HG03571 (cell line): ENCODE results near the gene SGSM1.

Experiments used
- ATAC-seq: cut with Tn5 transposase; IDR thresholded peaks from one replicate; pipeline ENCODE4 v1.9.1; 2021; ENCODE audit not compliant: unreplicated experiment

Gene SGSM1

DNA sequence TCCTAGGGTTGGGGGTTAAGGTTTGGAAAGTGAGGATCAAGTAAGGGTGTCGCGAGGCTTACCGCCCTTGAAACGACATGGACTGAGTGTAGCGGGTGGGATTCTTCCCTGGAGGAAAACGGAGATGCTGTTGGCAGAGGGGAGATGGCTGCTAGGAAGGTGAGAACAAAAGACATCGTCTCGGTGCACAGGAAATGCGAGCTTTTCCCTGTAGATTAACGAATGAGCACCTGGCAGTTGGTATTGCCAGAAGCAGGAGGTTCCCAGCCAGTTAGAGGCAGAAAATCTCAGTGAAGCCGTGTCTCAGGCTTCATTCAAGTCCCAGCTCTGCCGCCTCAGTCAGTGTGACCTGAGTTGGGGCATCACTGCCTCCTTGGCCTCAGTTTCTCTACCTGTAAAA, 141.9 kb downstream of the SGSM1 start:
- no peak for ATAC-seq

DNA sequence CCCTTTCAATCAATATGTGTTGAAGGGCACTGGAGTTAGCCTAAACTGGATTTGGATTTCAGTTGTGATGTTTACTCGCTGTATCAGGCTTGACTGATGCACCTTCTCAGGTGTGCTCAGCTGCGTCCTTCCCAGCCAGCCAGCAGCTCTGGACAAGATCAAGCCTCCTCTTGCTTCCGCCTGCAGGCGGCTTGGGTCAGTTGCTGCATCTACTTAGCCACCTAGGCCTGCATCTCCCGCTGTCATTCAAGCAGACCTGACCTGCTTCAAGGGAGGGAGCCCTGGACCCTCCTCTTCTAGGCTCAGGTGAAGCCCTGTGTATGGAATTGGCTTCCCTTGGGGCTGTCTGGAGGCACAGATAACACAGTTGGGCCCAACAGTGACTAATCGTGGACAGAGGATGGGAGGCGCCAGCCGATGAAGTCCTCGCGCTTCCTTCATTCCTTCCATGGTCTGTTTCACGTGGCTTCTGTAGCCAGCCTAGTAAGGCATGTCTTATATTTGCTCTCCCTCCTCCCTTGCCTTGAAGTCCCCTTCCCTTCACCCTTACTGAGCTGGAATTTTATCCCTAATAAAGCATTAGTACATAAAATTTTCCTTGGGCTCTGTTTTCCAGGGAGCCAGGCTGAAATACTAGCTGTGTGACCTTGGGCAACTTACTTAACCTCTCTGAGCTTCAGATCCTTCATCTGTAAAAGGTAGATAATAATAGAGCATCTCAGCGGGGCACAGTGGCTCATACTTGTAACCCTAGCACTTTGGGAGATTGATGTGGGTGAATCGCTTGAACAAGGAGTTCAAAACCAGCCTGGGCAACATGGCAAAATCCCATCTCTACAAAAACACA, 142.6 kb downstream of the SGSM1 start:
- ATAC-seq: no peak

- ATAC-seq: no peak
These were observed 144.4 kb downstream of the SGSM1 start for GRCh38 chr22:24950272-24950902.

DNA sequence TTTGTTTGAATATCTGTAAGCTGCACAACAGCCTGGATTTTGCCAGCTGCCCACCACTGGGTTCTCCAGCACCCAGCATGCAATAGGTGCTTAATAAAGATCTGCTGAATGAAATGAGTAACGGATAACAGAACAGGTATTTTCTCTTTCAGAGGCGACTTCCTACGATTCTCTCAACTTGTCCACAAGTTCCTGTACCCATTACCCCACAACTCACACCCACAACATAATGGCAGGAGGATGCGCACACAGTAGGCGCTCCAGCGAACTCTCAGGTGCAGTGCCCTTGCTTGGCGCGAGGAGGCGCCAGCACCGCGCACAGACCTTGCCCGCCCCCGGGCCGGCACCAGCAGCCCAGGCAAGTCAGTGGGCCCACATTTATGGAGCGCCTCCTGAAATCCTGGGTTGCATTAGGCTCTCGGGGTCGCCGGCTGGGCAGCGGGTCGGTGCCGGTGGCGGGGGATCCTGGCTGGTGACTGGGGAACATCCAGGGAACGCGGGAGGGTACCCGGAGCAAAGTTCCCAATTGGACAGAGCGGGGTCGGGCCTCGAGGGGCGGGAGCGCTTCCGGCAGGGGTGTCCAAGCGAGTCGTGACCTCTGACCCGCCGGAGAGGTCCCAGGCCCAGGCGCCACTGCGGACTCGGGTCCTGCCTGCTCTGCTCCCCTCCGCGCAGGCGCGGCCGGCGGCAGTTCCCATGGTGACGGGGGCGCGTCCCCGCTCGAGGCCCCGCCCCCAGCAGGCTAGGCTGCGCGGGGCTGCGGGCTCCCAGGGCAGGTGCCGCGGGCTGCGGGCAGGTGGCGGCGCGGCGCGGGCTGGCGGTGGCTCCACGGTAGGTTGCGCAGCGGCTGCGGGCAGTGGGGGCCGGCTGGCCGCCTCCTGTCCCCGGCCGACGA, 146.2 kb downstream of the SGSM1 start, which contains the start of gene KIAA1671:
Gene KIAA1671, plus strand, starts transcription at position 775 of the 895 bp plus-strand sequence. CDS start 75,284 bp downstream, outside the sequence.
- ATAC-seq: no peak

- no peak for ATAC-seq
These were observed 146.9 kb downstream of the SGSM1 start for GRCh38 chr22:24952837-24953383.

DNA sequence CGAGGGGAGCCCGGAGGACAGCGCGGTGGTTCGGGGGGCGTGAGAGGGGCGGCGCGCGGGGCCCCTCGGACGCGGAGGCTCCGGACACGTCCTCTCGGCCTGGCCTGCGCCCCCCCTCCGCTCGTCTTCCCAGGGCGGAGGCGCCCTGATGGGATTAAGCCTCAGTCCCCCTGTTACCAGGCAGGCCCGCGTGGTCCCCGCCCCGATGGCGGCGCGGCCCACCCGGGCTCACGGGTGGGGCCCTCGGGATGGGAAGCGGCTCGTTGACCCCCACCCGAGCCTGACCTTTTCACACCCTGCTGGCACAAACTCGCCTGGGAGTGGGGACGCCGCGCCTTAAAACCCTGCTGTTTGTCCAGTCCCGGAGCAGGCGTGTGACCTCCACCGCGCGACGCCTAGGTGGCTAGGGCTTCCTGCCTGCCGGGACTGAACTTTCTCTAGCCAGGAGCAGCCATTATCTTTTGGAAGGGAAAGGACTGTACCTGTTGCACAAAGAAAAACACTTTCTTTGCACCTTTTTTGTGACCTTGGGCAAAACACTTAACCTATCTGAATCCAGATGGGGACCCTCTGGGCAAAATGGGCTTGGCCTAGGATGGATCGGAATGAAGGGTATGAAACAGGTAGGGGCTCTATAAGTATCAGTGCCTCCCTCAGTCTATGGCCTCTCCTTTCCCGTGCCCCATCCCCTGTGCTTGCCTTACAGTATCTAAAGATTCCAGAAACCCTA, 147.5 kb downstream of the SGSM1 start:
- no peak for ATAC-seq

- ATAC-seq: no peak
These were observed 148.1 kb downstream of the SGSM1 start for GRCh38 chr22:24954114-24954463.

DNA sequence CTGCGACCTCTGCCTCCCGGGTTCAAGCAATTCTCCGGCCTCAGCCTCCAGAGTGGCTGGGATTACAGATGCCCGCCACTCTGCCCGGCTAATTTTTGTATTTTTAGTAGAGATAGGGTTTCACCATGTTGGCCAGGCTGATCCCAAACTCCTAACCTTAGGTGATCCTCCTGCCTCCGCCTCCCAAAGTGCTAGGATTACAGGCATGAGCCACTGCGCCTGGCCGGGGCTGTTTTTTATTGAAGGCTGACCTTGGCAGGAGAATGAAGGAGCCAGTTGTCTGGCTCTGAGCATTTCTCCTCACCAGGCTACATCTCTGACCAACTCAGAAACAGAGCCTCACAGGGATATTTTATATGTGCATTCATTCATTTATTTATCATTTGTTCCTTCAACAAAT, 148.8 kb downstream of the SGSM1 start:
- no peak for ATAC-seq

GRCh38 chr22:24957043-24957442, 151.0 kb downstream of the SGSM1 start:
- no peak for ATAC-seq

DNA sequence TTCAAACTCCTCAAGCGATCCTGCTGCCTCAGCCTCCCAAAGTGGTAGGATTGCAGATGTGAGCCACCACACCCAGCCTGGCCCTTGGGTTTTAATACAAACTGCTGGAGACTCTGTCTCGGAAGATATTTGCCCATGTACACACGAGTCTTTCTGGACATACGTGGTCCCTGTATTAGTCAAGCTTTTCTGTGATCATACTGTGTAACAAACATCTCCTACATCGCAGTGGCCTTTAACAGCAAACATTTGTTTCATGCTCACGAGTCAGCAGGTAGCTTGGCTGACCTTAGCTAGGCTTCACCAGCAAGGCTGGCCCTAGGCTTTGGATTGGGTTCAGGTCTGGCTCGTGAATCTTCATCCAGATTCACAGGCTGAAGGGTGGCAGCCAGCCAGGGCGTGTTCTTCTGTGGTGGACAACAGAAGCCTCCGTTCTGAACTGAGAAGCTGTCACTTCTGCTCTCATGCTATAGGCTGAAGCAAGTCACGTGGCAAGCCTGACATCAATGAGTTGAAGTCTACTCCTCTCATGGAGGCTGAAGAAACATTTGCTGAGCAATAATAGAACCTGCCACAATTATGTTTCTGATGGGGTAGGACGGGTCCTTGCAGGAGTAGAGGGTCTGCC, 155.3 kb downstream of the SGSM1 start:
- no peak for ATAC-seq

DNA sequence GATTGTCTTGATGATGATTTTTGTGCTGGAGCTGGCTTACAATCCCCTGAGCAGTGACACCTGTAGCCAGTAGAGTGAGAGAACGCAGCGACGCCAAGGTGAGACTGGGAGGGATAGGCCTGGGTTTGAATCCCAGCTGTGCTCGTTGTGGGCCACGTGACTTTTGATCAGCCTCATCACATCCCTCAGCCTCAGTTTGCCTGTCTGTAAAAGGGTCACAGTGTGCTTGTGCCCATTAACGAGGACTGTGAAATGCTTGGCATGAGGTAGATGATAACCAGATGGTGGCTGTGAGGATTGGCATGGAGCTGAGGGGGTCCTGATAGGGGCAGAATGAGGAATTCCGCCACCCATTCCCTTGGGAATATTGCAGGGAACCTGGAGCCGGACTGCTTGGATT, 156.1 kb downstream of the SGSM1 start:
- no peak for ATAC-seq

DNA sequence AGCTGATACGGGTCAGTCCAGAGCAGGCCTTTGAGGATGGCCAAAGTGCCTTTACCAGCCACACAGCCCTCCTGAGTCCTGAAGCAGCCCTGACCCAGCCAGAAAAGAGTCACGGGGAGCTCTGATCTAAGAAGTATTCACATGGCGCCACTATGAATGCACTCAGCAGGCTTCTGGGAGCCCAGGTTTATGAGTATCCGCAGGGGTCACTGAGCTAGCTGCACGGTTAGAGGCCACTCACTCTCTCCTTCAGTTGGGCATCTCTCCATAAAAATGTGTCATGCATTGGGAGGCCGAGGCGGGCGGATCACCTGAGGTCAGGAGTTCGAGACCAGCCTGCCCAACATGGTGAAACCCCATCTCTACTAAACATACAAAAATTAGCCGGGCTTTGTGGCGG, 156.8 kb downstream of the SGSM1 start:
- ATAC-seq: no peak

DNA sequence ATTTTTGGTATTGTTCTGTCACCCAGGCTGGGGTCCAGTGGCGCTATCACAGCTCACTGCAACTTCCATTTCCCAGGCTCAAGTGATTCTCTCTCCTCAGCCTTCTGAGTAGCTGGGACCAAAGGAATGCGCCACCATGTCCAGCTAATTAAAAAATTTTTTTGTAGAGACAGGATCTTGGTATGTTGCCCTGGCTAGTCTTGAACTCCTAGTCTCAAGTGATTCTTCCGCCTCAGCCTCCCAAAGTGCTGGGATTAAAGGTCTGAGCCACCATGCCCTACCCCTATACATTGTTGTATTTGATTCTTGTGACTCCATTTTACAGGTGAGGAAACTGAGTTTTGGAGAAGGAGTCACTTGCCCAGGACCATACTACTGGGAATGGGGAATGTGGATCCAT, 158.4 kb downstream of the SGSM1 start:
- ATAC-seq: no peak

DNA sequence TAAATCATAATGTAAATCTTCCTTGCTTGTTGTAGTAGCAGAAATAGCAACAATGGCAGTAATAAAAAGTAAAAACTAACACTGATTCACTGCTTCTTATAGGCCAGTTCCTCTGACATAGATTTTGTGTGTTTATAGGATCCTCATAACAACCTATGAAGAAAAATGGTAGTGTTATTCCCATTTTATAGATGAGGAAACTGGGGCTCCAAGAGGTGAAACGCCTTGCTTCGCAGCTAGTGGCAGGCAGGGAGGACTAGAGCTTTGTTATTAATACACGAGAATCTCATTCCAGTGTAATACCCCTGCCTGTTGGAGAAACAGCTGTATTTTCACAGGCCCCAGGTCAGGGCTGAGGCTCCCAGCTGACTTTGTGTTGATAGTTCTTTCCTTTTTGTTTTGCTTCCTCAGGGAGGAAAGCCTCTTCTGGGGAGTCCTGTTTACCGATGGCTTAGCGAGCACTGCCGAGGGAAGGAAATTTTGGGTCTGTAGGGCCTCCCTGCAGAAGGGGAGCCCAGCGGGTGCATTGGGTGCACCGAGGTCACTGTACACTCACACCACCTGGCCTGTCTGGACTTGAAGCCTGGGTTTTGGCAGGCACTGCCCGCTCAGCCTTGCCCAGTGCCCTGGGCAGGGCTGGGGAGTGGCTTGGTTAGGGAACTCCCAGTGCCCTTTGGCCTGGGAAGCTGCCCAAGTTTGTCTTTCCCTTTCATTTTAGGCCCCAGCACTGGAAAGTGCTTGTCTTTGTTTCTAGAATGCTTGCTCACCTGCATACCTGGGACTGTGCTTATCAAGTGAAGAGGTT, 160.0 kb downstream of the SGSM1 start:
- ATAC-seq: no peak

DNA sequence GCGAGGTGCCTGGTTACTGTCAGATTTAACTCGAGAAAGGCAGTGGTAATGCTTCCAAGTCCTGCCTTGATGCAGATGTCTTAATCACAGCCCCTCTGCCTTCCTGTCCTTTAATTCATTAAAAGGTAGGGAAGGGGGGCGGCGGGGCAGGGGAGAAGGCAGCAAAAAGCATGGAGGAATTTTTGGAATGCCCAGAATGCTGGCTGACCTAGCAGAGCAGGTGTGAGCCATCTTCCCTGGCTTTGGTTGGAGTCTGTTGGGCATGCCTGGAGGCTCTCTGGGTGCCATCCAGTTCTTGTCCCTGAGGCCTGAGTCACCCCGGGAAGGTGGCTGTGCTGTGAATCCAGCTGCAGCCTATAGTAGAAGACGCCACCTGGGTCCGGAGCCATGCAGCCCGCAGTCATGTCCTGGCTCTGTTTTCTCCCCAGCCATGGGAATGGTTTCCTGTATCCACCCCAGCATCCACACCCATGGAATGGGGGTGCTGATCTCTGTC, 162.1 kb downstream of the SGSM1 start:
- no peak for ATAC-seq

GRCh38 chr22:24969560-24970301, 163.7 kb downstream of the SGSM1 start:
- no peak for ATAC-seq

DNA sequence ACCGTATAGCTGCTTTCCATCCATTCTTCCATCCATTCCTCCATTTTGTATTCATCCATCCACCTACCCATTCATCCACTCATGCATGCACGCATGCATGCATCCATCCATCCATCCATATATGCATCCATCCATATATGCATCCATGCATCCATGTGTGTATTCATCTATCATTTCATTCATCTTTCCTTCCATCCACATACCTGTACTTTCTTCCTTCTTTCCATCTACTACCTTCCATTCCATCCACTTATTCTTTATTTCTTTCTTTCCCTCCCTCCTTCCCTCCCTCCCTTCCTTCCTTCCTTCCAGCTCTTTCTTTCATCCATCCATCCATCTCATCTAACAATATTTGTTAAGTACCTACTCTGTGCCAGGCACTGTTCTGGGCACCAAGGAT, 166.4 kb downstream of the SGSM1 start:
- no peak for ATAC-seq

DNA sequence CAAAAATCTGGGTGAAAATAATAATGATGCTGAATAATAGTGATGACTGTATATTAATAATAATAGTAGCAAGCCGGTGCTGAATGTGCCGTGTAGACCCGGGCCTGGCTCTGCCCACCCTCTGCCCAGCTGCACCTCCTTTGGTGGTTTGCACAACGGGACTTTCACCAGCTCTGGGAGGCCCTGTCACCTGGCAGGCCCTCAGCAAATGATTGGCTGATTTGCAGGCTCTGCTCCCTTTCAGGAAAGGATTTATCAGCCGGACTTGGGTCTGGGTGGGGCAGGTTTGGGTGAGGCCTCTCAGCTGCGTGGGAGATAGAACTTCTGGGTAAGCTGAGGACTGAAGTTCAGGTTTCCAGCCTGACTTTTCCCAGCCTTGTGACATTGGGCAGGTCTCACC, 167.9 kb downstream of the SGSM1 start:
- no peak for ATAC-seq
